SK-N-SH (cell line): ENCODE results near the gene KCNAB1. TPM values are rescaled to one million over a fixed set of nuclear protein-coding genes. Genes with fewer than 3 reads are reported as not detected.

Experiments used
- CTCF ChIA-PET: fragments of 300-600, 350-600 bp; formaldehyde crosslinking; extraction: SDS; loops from one replicate; lab custom pipeline; 2021; lab: Yijun Ruan, JAX
- POLR2A ChIA-PET: fragments of 350-600 bp; sonication (Branson Sonifier 250); formaldehyde crosslinking; extraction: SDS; loops from one replicate; lab custom pipeline; 2020; ENCODE audit warnings: antibody characterized with exemption, inconsistent platforms; lab: Yijun Ruan, JAX
- DNase-seq: peaks from one replicate; pipeline ENCODE4 v3.0.0; 2012
- H2AFZ ChIP-seq: fragments of 200-600 bp; sonication (generic); 2 replicates; pipeline ENCODE4 v1.8.1; 2016; ENCODE audit warnings: antibody characterized with exemption, mild to moderate bottlenecking, low read depth
- H3F3A ChIP-seq: fragments of 200-600 bp; sonication (generic); replicated peaks from 2 replicates; pipeline ENCODE3; 2016; ENCODE audit warnings: antibody characterized with exemption, mild to moderate bottlenecking; ENCODE audit not compliant: insufficient read depth
- H3K27ac ChIP-seq, 2 experiments: fragments of 200-500 bp in 1 of 2; fragments of 200-600 bp in 1 of 2; sonication (Bioruptor generic) in 1 of 2; sonication (generic), shearing (Covaris generic) in 1 of 2; 2 replicates each; pipeline versions ENCODE4 v1.5.1 to v1.6.1; 2014 to 2016; ENCODE audit warnings: low read depth in 2 of 2, inconsistent platforms in 1 of 2, low read length in 1 of 2, mild to moderate bottlenecking in 1 of 2, mixed read lengths in 1 of 2
- H3K27me3 ChIP-seq: fragments of 200-600 bp; sonication (generic), shearing (Covaris generic); 2 replicates; pipeline ENCODE4 v1.6.1; 2016; ENCODE audit warnings: mixed run types; ENCODE audit not compliant: insufficient read depth
- H3K36me3 ChIP-seq, 2 experiments: fragments of 200-500 bp in 1 of 2; fragments of 200-600 bp in 1 of 2; sonication (Bioruptor generic) in 1 of 2; sonication (generic) in 1 of 2; replicated peaks in 1 of 2; 2 replicates each; pipeline versions ENCODE3 to v1.5.1; 2014 to 2016; ENCODE audit warnings: low read length in 1 of 2, mild to moderate bottlenecking in 1 of 2; ENCODE audit not compliant: insufficient read depth in 2 of 2, control insufficient read depth in 1 of 2
- H3K4me1 ChIP-seq, 2 experiments: fragments of 200-500 bp in 1 of 2; fragments of 200-600 bp in 1 of 2; sonication (Bioruptor generic) in 1 of 2; sonication (generic), shearing (Covaris generic) in 1 of 2; 2 replicates each; pipeline versions ENCODE4 v1.5.1 to v1.6.1; 2014 to 2016; ENCODE audit warnings: low read depth in 1 of 2, low read length in 1 of 2, mixed run types in 1 of 2; ENCODE audit not compliant: insufficient read depth in 2 of 2, control insufficient read depth in 1 of 2
- H3K4me2 ChIP-seq: fragments of 200-600 bp; sonication (generic), shearing (Covaris generic); 2 replicates; pipeline ENCODE4 v1.6.1; 2017; ENCODE audit warnings: mixed run types
- H3K4me3 ChIP-seq, 2 experiments: fragments of 200-500 bp in 1 of 2; fragments of 200-600 bp in 1 of 2; sonication (Bioruptor generic) in 1 of 2; sonication (generic), shearing (Covaris generic) in 1 of 2; 2 replicates each; pipeline versions ENCODE4 v1.5.1 to v1.8.1; 2014 to 2016; ENCODE audit warnings: low read depth in 2 of 2, inconsistent platforms in 1 of 2, low read length in 1 of 2, mild to moderate bottlenecking in 1 of 2, mixed read lengths in 1 of 2, moderate library complexity in 1 of 2
- H3K79me2 ChIP-seq: fragments of 200-600 bp; sonication (generic); 2 replicates; pipeline ENCODE4 v1.8.1; 2017; ENCODE audit warnings: mild to moderate bottlenecking; ENCODE audit not compliant: insufficient read depth
- H3K9ac ChIP-seq: fragments of 200-600 bp; sonication (generic); 2 replicates; pipeline ENCODE4 v1.6.1; 2017; ENCODE audit warnings: mixed run types
- H3K9me2 ChIP-seq: fragments of 200-600 bp; sonication (generic); 2 replicates; pipeline ENCODE4 v1.6.1; 2017; ENCODE audit warnings: mixed run types
- H3K9me3 ChIP-seq: fragments of 200-600 bp; sonication (generic); 2 replicates; pipeline ENCODE4 v1.6.1; 2017; ENCODE audit warnings: mixed run types, mild to moderate bottlenecking, moderate library complexity
- H4K20me1 ChIP-seq: fragments of 200-600 bp; sonication (generic); 2 replicates; pipeline ENCODE4 v1.6.1; 2017; ENCODE audit warnings: mild to moderate bottlenecking, mixed run types; ENCODE audit not compliant: insufficient read depth
- CHD2 ChIP-seq: fragments of 150-350 bp; IDR thresholded peaks from 2 replicates; pipeline ENCODE4 v1.6.1; 2018; ENCODE audit warnings: low read length; ENCODE audit not compliant: partially characterized antibody
- ELF1 ChIP-seq: IDR thresholded peaks from 2 replicates; pipeline ENCODE4 v1.4.0; 2012
- EZH2phosphoT487 ChIP-seq: fragments of 200-600 bp; sonication (generic); IDR thresholded peaks from 2 replicates; pipeline ENCODE4 v1.6.1; 2017; ENCODE audit warnings: low read depth, mixed run types, mild to moderate bottlenecking, antibody characterized with exemption, moderate library complexity, borderline replicate concordance
- GABPA ChIP-seq: IDR thresholded peaks from 2 replicates; pipeline ENCODE4 v1.4.0; 2012; ENCODE audit warnings: low read depth, mild to moderate bottlenecking
- JUND ChIP-seq: IDR thresholded peaks from 2 replicates; pipeline ENCODE4 v1.4.0; 2012
- MXI1 ChIP-seq: IDR thresholded peaks from 2 replicates; pipeline ENCODE4 v1.6.1; 2012; ENCODE audit warnings: mild to moderate bottlenecking, low read depth, low read length, improper control_type of control experiment
- NFIC ChIP-seq: IDR thresholded peaks from 2 replicates; pipeline ENCODE4 v1.4.0; 2012; ENCODE audit warnings: borderline replicate concordance
- NRF1 ChIP-seq: IDR thresholded peaks from 2 replicates; pipeline ENCODE4 v1.6.1; 2012; ENCODE audit warnings: low read depth, mild to moderate bottlenecking, low read length
- POLR2AphosphoS5 ChIP-seq: IDR thresholded peaks from 2 replicates; pipeline ENCODE4 v1.6.1; 2012; ENCODE audit warnings: low read depth, low read length
- RFX5 ChIP-seq: IDR thresholded peaks from 2 replicates; pipeline ENCODE4 v1.6.1; 2012; ENCODE audit warnings: mild to moderate bottlenecking, improper control_type of control experiment, low read length
- RXRA ChIP-seq: IDR thresholded peaks from 2 replicates; pipeline ENCODE4 v1.4.0; 2012; ENCODE audit warnings: low read depth, mild to moderate bottlenecking, borderline replicate concordance
- TCF12 ChIP-seq: IDR thresholded peaks from 2 replicates; pipeline ENCODE4 v1.4.0; 2012
- WGBS: methylation state at CpG from one replicate; pipeline ENCODE4 v1.1.6; 2017; ENCODE audit warnings: low lambda C conversion rate; 5-methylcytosine and 5-hydroxymethylcytosine counted together
- polyA plus RNA-seq, 3 experiments: library from polyadenylated mRNA; depleted of rRNA; stranded (reverse); fragments of >200 nt; gene quantifications; 2 replicates each; pipeline ENCODE4 v1.2.3, GENCODE V29; 2012
- TF ChIP-seq, protein P1 (sequence below): IDR thresholded peaks from 2 replicates; pipeline ENCODE4 v1.4.0; 2012; ENCODE audit warnings: low read depth, borderline replicate concordance
- TF ChIP-seq, protein P2 (sequence below): fragments of 150-350 bp; IDR thresholded peaks from 2 replicates; pipeline ENCODE4 v1.6.1; 2016; ENCODE audit warnings: mild to moderate bottlenecking, low read depth, low read length
- TF ChIP-seq, protein P3 (sequence below): IDR thresholded peaks from 2 replicates; pipeline ENCODE4 v1.4.0; 2012; ENCODE audit warnings: low read depth
- TF ChIP-seq, protein P4 (sequence below): IDR thresholded peaks from 2 replicates; pipeline ENCODE4 v1.6.1; 2012; ENCODE audit warnings: mild to moderate bottlenecking, low read depth, low read length, moderate library complexity
- TF ChIP-seq, protein P5 (sequence below): fragments of 200-600 bp; sonication (generic); IDR thresholded peaks from 2 replicates; pipeline ENCODE4 v1.6.1; 2017; ENCODE audit warnings: antibody characterized with exemption, mild to moderate bottlenecking, moderate library complexity

KCNAB1 gene
- polyA plus RNA-seq, 1 of the 3 experiments (the other 2 are of a cell fraction), result 82.1 TPM

DNA sequence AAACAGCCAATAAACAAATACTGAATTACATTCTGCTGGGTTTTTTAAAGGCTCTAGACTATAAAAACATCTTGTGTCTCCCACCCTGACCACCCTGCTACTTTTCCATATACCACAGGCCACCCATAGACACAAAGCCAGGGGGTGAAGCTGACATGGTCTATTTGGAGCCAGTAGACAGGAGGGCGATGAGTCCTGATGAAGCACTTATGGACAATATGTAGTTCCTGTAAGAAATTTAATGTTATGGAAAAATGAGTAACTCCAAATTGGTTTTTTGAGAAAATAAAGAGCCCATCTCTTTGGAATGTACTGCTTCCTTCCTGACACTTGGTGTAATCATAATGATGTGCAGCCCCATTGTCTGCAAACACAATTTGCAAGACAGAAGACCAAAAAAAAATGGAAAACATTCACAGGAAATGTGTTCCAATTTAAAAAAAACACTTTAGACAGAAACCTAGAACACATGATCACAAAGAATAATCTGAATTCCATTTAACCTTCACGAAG is 422.7 kb downstream of the KCNAB1 start:
- Histone ChIP-seq H3K9me3 (no peaks in the 10 kb centered on the region), H3K9ac (0 out of 2 replicates have a peak overlapping the region, but pooled peaks have one; percentile 3), H3K4me2 (peak overlapping the region; percentile 13; the same call in 1 of the 2 replicates), H3K4me1 (peaks cover 0 to 61% of the 10 kb centered on the region in 2 experiments; a peak in 3 of 4 replicates), H3K79me2 (peaks cover 71% of the 10 kb centered on the region), H2AFZ (no peak overlapping the region), H3K36me3 (peaks cover 92 to 93% of the 10 kb centered on the region in 2 experiments), H3K27me3 (no peaks in the 10 kb centered on the region), H3F3A (peaks cover 79% of the 10 kb centered on the region), H4K20me1 (peaks cover 24% of the 10 kb centered on the region), H3K27ac (peak overlapping the region; percentile 72 to 93), H3K4me3 (no peak overlapping the region), H3K9me2 (no peaks in the 10 kb centered on the region)
- no peak for DNase-seq
- ChIA-PET CTCF (interaction anchor here (0.6 to 2.9 kb wide), 15 partner anchors 8 to 595 kb away, joined by 3 to 21 read pairs (median 6); partner anchors contain the start of gene SSR3), POLR2A (interaction anchor here (1.0 kb wide), 1 partner anchor 12 kb away, joined by 3 read pairs; the partner anchor contains the start of gene SSR3)
- WGBS, result 83% methylated on average over 2 of the region's 2 CpGs
- no peak for TF ChIP-seq TCF12
- TF ChIP-seq, protein P1, sequence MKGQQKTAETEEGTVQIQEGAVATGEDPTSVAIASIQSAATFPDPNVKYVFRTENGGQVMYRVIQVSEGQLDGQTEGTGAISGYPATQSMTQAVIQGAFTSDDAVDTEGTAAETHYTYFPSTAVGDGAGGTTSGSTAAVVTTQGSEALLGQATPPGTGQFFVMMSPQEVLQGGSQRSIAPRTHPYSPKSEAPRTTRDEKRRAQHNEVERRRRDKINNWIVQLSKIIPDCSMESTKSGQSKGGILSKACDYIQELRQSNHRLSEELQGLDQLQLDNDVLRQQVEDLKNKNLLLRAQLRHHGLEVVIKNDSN, result no peak
- TF ChIP-seq NFIC, result no peak
- TF ChIP-seq, protein P2, sequence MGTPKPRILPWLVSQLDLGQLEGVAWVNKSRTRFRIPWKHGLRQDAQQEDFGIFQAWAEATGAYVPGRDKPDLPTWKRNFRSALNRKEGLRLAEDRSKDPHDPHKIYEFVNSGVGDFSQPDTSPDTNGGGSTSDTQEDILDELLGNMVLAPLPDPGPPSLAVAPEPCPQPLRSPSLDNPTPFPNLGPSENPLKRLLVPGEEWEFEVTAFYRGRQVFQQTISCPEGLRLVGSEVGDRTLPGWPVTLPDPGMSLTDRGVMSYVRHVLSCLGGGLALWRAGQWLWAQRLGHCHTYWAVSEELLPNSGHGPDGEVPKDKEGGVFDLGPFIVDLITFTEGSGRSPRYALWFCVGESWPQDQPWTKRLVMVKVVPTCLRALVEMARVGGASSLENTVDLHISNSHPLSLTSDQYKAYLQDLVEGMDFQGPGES, result no peak
- TF ChIP-seq CHD2, result no peak
- no peak for TF ChIP-seq ELF1
- no peak for TF ChIP-seq MXI1
- TF ChIP-seq, protein P3, sequence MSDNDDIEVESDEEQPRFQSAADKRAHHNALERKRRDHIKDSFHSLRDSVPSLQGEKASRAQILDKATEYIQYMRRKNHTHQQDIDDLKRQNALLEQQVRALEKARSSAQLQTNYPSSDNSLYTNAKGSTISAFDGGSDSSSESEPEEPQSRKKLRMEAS, result no peak

DNA sequence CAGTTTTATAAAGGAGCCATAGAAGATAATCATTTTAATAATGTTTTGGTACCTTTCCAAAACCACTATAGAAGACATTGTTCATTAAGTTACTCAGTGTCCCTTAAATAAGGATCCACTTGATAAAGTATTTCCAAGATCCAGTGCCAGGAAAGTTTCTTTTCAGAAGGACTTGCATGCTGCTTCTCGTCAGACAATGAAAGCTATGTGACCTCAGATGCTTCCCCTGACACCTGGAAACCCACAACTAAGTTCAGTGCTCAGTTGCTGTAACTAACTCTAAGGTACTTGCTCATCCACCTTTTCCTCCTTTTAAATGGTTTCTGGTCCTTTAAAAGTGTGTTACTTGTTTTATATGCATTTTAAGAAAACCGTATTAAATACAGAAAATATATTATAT is 427.3 kb downstream of the KCNAB1 start:
- Histone ChIP-seq H4K20me1 (peaks cover 31% of the 10 kb centered on the region), H3K4me3 (no peak overlapping the region), H3K9me2 (no peaks in the 10 kb centered on the region), H3K9ac (no peak overlapping the region), H3K79me2 (peaks cover 99% of the 10 kb centered on the region), H3F3A (peaks cover 67% of the 10 kb centered on the region), H3K9me3 (no peaks in the 10 kb centered on the region), H3K4me2 (0 out of 2 replicates have a peak overlapping the region, but pooled peaks have one; percentile 7), H3K36me3 (peaks cover 89 to 93% of the 10 kb centered on the region in 2 experiments), H3K27ac (peak overlapping the region; percentile 77 to 89; a peak in 3 of 4 replicates), H3K27me3 (no peaks in the 10 kb centered on the region), H3K4me1 (peaks cover 4 to 94% of the 10 kb centered on the region in 2 experiments), H2AFZ (no peak overlapping the region)
- no peak for DNase-seq
- WGBS, result 53% methylated on average over 2 of the region's 2 CpGs
- ChIA-PET CTCF (interaction anchor here (1.4 to 1.9 kb wide), 2 partner anchors 98 to 395 kb away, joined by 4 to 5 read pairs; no protein-coding TSS in a partner anchor), POLR2A (no interaction called here)
- no peak for TF ChIP-seq GABPA
- TF ChIP-seq POLR2AphosphoS5, result 0 out of 2 replicates have a peak, but pooled peaks have one; percentile 9
- TF ChIP-seq, protein P2, result no peak
- TF ChIP-seq, protein P3, result no peak
- TF ChIP-seq, protein P4, sequence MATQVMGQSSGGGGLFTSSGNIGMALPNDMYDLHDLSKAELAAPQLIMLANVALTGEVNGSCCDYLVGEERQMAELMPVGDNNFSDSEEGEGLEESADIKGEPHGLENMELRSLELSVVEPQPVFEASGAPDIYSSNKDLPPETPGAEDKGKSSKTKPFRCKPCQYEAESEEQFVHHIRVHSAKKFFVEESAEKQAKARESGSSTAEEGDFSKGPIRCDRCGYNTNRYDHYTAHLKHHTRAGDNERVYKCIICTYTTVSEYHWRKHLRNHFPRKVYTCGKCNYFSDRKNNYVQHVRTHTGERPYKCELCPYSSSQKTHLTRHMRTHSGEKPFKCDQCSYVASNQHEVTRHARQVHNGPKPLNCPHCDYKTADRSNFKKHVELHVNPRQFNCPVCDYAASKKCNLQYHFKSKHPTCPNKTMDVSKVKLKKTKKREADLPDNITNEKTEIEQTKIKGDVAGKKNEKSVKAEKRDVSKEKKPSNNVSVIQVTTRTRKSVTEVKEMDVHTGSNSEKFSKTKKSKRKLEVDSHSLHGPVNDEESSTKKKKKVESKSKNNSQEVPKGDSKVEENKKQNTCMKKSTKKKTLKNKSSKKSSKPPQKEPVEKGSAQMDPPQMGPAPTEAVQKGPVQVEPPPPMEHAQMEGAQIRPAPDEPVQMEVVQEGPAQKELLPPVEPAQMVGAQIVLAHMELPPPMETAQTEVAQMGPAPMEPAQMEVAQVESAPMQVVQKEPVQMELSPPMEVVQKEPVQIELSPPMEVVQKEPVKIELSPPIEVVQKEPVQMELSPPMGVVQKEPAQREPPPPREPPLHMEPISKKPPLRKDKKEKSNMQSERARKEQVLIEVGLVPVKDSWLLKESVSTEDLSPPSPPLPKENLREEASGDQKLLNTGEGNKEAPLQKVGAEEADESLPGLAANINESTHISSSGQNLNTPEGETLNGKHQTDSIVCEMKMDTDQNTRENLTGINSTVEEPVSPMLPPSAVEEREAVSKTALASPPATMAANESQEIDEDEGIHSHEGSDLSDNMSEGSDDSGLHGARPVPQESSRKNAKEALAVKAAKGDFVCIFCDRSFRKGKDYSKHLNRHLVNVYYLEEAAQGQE, result no peak
- TF ChIP-seq JUND, result no peak
- TF ChIP-seq NFIC, result peak; percentile 46
- no peak for TF ChIP-seq NRF1
- no peak for TF ChIP-seq RXRA
- TF ChIP-seq EZH2phosphoT487, result no peak
- TF ChIP-seq RFX5, result no peak
- TF ChIP-seq, protein P5, sequence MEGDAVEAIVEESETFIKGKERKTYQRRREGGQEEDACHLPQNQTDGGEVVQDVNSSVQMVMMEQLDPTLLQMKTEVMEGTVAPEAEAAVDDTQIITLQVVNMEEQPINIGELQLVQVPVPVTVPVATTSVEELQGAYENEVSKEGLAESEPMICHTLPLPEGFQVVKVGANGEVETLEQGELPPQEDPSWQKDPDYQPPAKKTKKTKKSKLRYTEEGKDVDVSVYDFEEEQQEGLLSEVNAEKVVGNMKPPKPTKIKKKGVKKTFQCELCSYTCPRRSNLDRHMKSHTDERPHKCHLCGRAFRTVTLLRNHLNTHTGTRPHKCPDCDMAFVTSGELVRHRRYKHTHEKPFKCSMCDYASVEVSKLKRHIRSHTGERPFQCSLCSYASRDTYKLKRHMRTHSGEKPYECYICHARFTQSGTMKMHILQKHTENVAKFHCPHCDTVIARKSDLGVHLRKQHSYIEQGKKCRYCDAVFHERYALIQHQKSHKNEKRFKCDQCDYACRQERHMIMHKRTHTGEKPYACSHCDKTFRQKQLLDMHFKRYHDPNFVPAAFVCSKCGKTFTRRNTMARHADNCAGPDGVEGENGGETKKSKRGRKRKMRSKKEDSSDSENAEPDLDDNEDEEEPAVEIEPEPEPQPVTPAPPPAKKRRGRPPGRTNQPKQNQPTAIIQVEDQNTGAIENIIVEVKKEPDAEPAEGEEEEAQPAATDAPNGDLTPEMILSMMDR, result no peak
